ENCODE data around the gene RDH5.

RDH5 gene

DNA sequence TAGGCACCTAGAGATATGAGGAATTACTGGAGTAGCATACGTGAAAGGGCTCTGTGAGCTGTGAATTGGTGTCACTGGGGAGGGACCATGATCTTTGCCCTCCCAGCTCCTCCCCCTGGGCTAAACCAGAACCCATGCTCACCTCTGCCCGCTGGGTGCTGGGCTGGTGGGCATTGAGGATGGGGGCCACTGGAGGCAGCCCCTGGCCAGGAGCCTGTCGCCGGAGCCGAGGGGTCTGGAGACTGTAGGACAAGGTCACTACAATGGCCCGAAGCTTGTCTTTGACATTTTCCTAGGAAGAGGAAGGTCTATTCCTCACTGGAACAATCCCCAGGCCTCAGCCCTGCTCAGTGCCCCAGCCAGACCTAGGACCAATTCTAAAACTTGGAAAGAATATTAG, 24.1 kb upstream of the RDH5 start:
- DNase-seq (ENCODE audit: low read depth in 2 of 2, low spot score in 1 of 2) = no peak

DNA sequence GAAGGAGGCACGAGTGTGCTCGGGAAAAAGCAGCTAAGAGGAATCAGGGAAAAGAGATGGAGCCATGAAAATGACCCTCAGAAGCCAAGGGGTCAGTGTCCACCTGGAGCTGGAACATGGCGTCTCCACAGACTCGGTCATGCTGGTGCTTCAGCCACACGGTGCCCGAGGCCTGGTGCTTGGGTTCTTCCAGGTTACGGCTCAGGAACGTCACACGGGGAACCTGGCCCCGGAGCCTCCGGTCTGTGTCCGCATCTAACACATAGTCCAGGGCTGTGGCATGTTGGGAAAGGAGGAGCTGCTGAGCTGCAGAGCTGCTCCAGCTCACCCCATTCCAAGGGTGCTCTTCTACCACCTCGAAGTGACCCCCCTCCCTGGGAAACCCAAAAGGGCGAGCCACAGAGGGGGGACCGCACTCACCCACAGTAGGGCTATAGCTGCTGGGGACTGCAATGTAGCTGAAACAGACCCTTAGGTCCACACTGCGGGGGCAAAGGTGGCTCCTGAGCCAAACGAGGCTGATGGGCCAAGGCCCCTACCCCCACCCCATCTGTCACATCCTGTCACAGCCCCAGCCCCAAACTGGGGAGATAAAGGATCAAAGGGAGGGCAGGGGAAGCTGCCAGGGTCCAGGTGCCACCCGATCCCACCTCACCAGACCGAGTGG, 23.3 kb upstream of the RDH5 start:
- no peak for DNase-seq (ENCODE audit: low read depth in 2 of 2, low spot score in 1 of 2)

DNA sequence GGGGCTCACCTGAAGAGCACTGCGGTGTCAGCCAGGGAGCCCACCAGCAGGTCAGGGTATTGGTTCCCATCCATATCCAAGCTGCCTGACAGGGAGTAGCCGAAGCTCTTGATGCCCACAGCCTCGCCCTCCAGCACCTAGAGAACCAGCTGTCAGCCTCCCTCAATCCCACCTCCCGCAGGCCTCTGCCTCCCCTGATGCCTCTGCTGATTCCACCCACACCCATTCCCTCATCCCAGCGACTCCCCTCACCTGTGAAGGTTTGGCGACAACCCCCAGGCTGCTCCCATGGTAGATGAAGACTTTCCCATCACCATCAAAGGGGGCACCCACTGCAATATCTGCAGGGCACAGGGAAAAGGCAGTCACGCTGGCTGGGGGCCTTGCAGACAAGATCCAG, 22.5 kb upstream of the RDH5 start:
- DNase-seq (ENCODE audit: low read depth in 2 of 2, low spot score in 1 of 2) = no peak

DNA sequence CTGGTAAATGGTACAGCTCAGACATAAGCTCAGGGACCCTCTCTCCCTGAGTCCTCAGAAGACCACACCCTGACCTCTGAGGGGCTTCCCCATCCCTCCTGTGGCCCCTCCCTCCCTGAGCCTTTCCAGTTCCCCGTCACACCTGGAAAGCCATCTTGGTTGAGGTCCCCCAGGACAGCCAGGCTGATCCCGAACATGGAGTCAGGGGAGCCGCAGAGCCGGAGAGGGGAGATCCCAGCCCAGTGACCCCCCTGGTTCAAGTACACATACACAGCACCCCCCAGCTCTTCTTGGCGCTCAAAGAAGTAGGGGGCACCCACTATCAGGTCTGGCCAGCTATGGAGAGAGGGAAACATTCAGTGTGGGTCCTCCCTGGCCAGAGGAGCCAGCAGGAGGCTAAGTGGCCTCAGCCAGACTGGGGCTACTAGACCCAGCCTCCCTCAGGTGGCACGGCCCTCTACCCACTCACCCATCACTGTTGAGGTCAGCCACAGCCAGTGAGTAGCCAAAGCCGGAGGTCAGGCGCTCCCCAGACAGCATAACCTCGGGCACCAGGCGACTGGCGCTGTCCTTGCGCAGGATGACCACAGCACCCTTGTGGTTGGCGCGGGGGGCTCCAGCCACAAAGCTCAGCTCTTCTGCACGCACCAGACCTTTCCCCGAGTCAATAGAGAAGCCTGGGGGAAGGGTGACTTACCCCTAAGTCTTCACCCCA, 21.8 kb upstream of the RDH5 start:
- no peak for DNase-seq (ENCODE audit: low read depth in 2 of 2, low spot score in 1 of 2)

DNA sequence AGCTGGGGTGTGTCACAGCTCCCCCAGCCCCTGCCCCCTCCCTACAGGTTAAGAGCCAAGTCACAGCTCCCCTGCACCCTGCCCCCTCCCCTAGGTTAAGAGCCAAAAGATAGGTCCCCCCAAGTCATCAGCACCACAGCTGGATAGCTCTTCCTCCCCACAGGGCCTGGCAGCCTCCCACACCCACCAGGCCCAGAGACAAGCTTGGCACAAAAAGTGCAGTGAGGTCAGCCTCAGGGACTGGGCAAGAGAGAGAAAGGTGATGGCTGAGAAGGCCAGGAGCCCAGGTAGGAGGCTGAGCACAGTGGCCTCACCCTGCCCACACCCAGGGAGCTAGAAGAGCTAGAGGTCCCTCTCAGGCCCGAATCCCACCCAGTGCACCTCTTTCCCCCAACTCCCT, 21.2 kb upstream of the RDH5 start:
- DNase-seq (ENCODE audit: low read depth in 2 of 2, low spot score in 1 of 2) = no peak

DNA sequence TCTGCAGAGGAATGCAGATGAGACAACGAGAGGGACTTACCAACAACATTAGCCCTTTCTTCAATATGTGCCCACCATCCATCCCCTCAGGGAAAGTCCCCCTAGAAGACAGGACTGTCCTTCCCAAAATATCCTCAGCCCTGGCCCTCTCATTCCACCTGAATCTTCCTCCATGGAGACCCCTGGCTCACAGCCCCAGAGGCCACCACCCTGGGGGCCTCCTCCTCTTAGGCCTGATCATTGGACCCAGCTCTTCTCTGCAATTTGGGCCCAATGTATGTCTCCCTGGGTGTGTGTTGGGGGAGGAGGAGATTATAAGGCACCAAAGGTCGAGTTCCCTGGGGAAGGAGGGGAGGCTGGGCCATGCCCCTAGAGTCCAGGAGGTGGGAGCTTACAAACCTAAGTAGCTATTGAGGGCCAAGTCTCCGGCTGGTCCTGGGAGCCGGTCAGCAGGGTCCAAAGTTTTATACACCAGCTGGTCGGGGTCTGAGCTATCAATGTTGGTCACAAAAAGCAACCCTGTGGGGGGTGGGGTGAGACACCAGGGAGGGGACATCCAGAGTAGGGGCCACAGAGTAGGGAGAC, 20.6 kb upstream of the RDH5 start:
- DNase-seq (ENCODE audit: low read depth in 2 of 2, low spot score in 1 of 2) = no peak

DNA sequence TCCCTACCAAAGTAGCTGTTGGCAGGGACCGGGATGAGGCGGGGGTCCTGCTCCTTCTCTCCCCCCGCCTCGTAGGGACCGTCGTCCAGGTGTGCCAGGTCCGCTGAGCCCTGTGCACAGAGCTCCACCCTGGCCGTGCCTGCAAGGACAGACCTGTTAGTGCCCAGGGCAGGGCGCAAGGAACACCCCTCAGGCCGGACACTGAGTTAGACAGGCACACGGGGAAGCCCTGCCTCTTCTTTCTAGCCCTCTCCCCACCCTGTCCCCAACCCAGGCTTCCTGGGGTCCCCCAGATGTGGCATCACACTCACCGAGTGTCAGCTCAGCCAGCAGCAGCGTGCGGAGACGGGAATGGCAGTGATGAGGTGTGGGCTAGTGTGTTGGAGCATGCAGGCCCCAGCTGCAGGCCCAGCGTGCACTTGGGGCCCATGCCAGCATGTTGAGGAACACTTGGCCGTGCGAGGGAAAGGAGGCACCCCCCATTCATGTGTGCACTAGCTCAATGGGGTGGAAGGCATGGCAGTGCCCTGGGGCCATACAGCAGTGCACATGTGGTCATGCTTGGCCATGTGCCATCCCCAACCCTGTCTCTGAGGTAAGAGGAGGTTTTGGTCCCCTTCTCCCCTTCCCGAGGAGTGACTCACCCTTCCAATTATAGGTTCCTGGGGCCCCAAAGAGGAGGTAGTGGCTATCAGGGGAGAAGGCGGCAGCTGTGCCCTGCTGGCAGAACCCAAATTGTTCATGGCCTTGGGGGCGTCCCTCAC, 19.8 kb upstream of the RDH5 start:
- DNase-seq (ENCODE audit: low read depth in 2 of 2, low spot score in 1 of 2) = no peak

DNA sequence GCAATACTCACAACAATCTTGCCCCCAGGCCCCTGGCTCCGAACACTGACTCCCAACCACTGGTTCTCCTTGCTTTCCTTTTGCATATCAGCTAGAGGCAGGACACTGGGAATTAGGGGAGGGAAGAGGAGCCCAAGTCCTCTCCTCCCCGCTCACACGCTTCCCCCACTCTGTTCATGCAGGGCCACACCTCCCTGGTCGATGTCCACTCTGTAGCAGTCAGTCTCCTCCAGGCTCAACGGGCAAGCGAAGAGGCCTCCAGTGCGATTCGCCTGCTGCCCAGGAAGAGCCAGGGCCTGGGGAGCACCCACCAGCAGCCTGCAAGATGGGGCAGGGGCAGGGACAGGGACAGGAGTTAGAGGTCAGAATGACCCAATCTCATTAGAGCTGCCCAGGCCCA, 17.3 kb upstream of the RDH5 start:
- no peak for DNase-seq (ENCODE audit: low read depth in 2 of 2, low spot score in 1 of 2)

DNA sequence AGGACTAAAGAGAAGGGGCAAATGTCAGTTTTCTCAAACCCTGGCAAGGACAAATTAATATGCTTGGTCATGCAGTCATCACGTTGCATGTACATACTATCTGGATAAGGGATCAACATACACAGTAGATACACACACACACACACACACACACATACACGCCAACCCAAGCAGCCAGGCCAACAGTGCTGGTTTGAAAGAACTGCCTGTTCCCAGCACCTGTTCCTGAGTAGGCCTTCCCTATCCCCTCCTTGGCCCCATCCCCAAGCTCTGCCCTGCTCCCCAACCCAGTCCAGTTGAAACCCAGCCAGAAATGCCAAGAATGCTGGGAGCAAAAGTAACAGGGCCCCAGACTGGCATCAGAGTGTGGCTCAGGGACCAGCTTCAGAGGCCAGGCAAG, 16.9 kb upstream of the RDH5 start:
- no peak for DNase-seq (ENCODE audit: low read depth in 2 of 2, low spot score in 1 of 2)

DNA sequence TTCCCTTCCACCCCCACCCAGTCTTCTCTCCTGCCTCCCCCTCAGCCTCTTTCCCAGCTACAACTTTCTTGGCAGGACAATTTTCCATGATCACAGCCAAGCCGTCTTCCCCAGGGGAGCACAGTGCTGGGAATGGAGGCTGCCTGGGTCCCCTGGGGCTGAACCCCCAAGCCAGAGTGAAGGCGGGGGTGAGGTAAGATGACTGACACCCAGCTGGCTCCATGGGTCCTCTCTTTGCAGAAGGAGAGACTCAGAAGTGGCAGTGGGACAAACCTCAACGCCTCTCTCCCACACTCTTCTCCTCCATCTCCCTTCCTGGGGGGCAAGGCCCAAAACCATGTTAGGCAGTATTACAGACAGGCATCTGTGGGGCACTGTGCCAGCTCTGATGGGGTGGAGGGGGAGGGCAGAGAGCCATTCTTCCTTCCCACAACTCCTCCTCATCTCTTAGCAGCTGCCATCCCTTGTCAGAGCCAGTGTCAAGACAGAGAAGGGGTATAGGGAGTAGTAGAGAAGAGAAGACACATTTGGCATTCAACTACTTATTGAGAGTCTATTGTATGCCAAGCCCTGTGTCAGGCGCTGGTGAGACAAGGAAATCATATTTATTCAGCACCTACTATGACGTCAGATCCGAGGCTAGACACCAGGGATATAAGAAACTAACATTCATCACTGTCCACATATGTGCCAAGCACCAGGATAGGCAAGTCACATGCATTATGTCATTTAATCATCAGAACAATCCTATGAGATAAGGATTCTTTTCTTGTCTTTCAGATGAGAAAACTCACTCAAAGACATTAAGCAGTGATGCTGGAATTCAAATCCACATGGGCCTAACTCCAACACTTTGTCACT, 16.1 kb upstream of the RDH5 start:
- no peak for DNase-seq (ENCODE audit: low read depth in 2 of 2, low spot score in 1 of 2)

DNA sequence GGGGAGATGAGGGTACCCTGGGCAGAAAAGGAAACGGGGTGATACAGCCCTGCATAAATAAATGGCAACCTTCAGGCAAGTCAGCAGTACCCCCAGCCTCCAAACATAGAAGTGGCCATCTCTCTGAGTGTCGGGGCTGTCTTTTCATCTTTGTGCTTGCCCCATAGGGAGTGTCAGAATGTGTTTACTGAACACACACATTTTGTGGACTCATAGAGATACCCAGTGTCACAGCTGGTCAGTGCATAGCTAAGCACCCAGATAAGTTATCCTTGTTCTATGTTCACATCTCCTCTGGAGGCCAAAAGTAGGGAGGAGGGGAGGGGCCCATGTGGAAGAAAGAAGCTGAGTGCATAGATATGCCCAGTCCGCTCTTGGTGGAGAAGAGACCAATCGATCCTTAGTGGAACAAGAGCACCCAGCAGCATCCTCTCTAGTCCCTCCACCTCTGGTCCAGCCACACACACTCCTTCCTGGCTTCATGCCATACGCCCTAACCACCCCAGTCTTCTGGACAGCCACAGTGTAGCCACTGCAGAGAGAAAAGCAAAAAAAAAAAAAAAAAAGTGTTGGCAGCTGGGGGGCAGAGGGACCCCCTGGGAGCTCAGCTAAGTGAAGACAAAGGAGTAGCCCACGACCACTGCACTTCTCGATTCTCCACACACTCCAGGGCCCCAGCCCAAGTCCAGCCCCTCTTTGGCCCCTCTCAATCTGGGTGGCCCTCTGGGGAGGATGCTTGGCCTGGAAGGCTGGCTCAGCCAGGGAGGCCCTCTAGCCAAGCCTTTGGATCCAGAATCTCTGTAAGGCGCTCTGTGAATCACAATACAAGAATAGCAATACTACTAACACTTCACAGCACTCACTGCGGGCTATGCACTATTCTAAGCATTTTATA, 15.1 kb upstream of the RDH5 start:
- no peak for DNase-seq (ENCODE audit: low read depth in 2 of 2, low spot score in 1 of 2)

DNA sequence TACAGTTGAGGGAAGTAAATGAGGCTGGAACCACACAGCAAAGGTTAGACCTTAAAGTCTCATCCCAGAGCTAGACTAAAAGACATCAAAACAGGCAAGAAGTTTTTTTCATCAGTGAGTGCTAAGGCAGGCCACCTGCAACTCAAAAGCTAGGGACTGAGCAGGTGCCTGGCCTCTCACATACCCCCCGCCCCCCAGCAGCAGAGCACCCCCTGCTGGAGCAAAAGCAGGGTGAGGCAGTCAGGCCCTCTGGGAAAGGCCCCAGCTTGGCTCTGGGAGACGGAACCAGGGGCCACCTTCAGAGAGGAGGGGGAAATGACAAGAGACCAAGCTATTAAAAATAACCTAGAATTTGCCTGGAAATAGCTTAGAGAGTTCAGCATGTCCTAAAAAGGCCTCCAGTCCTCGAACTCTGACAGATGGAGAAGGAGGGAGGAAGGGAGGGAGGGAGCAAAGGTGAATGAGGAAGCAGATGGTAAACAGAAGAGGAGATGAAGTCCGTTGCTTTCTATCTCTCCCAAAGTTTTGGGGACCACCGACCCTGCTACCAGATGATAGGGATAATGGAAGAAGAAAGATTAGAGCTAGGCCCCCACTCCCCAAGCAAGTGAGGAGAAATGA, 14.3 kb upstream of the RDH5 start:
- DNase-seq (ENCODE audit: low read depth in 2 of 2, low spot score in 1 of 2) = no peak

DNA sequence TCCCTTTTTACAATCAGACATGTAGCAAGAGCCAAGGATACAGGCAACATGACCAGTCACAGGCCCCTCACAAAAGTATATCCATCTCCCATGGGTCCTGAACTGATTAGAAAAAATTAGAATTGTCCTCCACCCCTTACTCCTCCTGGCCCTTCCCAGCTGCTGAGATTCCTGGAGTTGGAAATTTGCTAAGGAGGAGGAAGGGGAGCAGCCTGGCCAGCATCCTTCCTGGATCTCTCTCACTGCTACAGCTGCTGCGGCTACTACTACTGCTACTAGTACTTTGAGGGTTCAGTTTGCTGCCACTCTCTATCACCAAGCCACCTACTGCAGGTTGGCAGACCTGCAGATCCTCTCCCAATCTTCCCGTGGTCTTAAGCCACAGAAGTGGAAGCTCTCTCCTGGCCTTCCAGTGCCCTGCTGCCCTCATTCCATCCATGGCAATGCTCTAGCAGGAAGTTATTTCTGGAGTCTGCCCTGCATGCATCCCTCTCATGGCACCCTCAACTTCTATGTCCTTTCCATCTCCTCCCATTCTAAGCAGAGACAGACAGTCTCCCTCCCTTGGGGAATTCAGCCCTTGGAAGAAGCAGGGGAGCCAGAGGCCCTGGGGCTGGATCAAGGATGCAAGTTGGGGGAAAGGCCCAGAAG, 13.5 kb upstream of the RDH5 start:
- no peak for DNase-seq (ENCODE audit: low read depth in 2 of 2, low spot score in 1 of 2)

DNA sequence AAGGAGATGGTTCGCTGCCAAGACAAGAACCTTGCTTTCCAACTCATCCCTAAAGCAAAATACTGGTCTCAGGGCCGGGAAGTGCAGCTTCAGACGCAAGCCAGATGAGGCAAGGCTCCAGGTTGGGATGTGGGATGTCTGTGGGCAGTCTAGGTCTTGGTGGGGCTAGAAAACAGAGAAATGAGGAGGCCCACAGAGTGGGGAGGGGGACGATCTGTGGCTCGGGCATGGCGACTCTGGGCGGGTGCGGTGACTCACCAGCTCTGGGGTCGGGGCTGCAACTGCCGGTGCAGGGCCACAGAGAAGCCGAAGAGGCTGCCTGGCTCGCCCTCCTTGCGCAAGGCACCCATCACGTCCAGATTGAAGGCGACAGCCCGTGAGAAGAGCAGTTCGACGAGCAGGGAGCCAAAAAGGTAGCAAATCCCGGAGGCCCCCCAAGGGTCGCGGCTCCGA, 12.9 kb upstream of the RDH5 start:
- DNase-seq (ENCODE audit: low read depth in 2 of 2, low spot score in 1 of 2) = no peak

DNA sequence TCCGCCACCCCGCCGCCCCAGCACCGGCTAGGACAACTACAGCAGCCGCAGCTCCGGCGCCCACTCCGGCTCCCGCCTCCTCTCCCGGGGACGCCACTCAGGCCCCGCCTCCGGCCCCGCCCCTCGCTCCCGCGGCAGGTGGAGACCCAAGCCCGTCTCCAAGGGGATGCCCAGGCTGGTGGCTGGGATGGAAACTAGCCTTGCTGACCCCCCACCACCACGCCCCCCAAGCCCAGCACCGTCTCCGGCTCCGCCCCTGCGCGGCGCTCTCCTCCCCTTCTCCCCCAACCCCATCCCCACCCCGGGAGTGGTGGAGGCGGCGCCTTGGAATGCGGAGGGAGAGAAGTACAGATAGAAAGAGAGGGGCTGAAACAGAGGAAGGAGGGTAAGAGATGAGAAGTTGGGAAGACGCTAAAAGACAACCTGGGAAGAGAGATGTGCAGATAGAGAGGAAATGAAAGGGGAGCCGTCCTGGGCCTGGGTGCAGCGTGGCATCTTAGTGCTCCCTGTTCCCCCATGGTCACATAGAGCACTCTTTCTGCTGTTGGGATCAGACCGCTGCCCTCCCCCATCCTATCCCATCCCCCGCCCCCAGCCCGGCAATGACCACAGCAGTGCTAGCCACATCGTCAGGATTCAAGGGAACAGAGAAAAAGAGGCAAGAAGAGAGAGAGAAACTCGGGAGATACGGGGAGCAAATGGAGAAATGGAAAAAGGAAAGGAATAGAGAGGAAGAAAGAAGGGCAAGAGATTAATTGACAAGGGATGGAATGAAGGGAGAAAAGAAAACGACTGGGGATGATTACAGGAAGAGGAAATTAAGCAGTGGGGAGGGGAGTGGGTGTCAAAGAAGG, 12.1 kb upstream of the RDH5 start, which contains the start of gene ITGA7:
ITGA7 (minus strand) TSS at position 64 of the 854 bp plus-strand sequence. CDS start 222 bp downstream, outside the sequence.
- peak; percentile 33 to 40 for DNase-seq (ENCODE audit: low read depth in 2 of 2, low spot score in 1 of 2)

DNA sequence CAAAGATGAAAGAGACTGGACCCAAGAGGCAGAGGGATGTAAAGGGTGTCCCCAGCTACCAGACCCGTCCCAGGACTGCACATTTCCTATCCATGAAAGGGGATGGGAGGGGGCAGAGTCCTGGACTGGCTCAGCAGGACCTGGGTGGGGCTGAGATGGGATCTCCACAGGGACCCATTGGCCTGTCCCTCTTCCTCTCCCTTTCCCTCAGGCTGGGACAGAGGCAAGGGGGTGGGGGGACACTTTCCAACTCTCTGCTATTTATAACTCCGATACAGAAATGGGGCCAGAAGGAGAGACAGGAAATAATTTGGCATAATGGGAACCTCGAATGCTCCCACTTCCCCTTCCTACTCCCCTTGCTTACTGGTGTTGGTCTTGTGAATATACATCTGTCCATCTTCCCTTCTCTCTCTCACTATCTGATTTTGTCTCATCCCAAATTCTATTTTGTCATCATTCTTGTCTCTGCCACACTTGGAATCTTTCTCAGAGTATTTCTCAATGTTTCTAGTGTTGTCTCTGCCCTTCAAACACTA, 11.4 kb upstream of the RDH5 start:
- DNase-seq (ENCODE audit: low read depth in 2 of 2, low spot score in 1 of 2) = no peak

DNA sequence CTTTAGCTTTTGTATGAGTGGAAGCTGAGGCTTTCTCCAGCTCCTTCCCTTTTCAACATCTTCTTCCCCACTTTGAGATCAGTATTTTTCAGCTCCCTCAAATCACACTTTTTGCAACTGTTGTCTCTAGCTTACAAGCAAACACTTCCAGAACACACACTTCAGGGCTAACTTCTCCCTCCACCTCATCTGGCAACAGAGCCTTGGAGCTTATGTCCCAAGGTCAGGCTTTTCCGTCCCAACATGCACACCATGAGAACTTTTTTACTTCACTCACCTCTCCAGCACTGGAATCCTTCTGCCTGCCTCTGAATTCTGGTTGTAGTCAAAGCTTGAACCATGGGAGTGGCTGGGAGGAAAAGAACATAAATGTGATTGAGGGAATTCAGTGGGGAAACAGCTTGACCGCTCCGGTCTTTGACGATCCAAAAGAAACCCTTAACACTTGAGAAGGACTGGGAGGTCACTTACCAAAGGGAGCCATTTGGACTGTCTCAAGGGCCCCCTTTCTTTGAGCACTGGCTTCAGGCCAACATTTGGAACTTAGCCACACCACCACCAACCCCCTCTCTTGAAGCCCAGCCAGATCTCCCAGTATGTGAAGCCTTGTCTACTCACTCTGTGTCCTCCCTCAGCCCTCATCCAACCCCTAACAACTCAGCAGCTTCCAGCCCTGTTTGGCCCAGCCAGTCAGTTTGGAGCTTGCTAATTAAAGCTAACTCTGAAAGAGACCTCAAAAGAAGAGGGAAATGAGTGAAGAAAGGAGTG, 8.2 kb upstream of the RDH5 start:
- DNase-seq (ENCODE audit: low read depth in 2 of 2, low spot score in 1 of 2) = no peak

All from stimulated activated CD8-positive, alpha-beta memory T cell treated with anti-CD3 and anti-CD28 coated beads, Interleukin-4, amount 100 ng/mL, for 4 hours (primary cell).